ENCODE results near the gene RARRES2.

The RARRES2 gene

DNA sequence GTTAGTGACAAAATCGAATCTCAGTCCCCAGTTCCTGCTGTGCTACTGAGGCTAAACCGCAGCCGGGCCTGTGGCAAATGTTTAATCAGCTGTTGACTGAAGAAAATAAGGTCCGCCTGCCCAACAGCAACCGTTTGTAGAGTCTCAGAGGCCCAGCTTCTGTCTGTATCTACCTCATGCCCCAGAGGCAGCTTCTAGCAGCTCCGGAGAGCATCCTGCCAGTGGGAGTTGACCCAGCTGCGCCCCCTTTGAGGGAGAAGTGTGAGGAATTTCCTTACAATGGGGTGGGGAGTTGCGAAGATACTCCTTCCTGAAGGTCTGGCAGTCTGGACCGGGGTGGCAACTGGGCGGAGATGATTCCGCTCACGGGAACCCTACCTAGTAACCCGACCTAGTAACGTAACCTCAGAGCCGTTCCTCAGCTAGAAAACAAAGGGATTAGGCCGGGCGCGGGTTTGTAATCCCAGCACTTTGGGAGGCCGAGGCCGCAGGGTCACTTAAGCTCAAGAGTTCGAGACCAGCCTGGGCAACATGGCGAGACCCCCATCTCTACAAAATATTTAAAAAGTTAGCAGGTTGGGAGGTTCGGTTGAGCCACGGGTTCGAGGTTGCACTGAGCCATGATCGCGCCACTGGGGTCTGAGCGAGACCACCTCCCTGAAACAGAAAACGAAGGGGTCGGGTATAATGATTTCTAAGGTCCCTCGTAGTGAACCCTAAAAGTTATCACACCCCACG lies 36.9 kb upstream of the RARRES2 start:
- Histone ChIP-seq H3K79me2 (ENCODE audit: insufficient read depth, low read length) (0 out of 2 replicates have a peak, but pooled peaks cover 2% of the 10 kb centered on the region), H3K27me3 (ENCODE audit: low read length) (no peaks in the 10 kb centered on the region), H3K9me2 (replicated peaks; ENCODE audit: insufficient read depth, low read length) (no peaks in the 10 kb centered on the region), H3K27ac (ENCODE audit: low read depth, low read length) (peak overlapping the region; percentile 80), H3K36me3 (ENCODE audit: low read length) (no peaks in the 10 kb centered on the region), H3K9me3 (ENCODE audit: insufficient read depth, low read length) (no peaks in the 10 kb centered on the region), H3K4me2 (ENCODE audit: low read depth, low read length, poor library complexity, severe bottlenecking) (peak overlapping the region; percentile 64), H3K4me3 (ENCODE audit: insufficient read depth, low read length, poor library complexity, severe bottlenecking) (peak overlapping the region; percentile 91), H2AFZ (ENCODE audit: low read depth, low read length, severe bottlenecking) (peak overlapping the region; percentile 89), H4K20me1 (ENCODE audit: low read depth, low read length) (no peaks in the 10 kb centered on the region), H3K9ac (ENCODE audit: low read length) (peak overlapping the region; percentile 90), H3F3A (ENCODE audit: insufficient read depth) (peaks cover 21% of the 10 kb centered on the region)
- TF ChIP-seq, protein P1, sequence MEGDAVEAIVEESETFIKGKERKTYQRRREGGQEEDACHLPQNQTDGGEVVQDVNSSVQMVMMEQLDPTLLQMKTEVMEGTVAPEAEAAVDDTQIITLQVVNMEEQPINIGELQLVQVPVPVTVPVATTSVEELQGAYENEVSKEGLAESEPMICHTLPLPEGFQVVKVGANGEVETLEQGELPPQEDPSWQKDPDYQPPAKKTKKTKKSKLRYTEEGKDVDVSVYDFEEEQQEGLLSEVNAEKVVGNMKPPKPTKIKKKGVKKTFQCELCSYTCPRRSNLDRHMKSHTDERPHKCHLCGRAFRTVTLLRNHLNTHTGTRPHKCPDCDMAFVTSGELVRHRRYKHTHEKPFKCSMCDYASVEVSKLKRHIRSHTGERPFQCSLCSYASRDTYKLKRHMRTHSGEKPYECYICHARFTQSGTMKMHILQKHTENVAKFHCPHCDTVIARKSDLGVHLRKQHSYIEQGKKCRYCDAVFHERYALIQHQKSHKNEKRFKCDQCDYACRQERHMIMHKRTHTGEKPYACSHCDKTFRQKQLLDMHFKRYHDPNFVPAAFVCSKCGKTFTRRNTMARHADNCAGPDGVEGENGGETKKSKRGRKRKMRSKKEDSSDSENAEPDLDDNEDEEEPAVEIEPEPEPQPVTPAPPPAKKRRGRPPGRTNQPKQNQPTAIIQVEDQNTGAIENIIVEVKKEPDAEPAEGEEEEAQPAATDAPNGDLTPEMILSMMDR (IDR thresholded peaks at IDR 0.05; ENCODE audit: insufficient read depth, low read length, poor library complexity, severe bottlenecking) = no peak
- no peak for TF ChIP-seq EZH2phosphoT487 (conservative IDR thresholded peaks at IDR 0.05; ENCODE audit: low read length)

DNA sequence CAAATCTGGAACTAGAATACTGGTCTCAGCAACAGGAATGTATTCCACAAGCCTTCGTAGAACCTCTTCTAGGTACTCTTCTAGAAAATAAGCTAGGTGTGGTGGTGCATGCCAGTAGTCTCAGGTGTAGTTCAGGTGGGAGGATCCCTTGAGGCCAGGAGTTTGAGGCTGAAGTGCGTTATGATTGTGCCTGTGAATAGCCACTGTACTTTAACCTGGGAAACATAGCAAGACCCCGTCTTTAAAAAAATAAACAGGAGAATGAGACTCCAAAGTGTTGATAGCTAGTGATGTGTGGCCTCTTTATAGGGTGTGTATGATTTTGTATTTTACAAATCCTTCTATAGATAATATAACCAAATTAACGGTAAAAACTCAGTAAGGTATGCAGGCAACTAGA lies 36.2 kb upstream of the RARRES2 start:
- H3K9me2 ChIP-seq (replicated peaks; ENCODE audit: insufficient read depth, low read length) = no peaks in the 10 kb centered on the region
- peaks cover 21% of the 10 kb centered on the region for H3F3A ChIP-seq (ENCODE audit: insufficient read depth)
- H3K4me2 ChIP-seq (ENCODE audit: low read depth, low read length, poor library complexity, severe bottlenecking) = peak overlapping the region; percentile 64

DNA sequence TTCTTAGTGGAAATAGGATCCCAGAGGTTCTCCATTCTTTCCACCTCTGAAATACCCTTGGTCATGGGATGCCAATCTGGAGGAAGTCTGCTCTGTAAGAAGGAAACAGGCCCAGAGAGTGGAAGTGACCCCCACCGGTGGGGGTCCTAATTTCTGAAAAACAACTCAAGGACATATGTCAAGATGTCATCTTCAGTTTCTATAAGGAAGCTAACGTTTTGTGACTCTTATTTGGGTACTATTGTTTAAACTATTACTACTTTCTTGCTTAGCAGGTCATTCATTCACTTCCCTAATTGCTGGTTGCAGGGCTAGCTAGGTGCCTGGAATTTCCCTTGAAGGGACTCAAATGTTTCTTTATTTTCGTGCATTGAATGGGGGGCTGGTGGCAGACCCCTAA lies 35.8 kb upstream of the RARRES2 start:
- H3K27ac ChIP-seq (ENCODE audit: low read depth, low read length) = peak overlapping the region; percentile 80
- H3K4me2 ChIP-seq (ENCODE audit: low read depth, low read length, poor library complexity, severe bottlenecking) = peak overlapping the region; percentile 64
- H3K4me3 ChIP-seq (ENCODE audit: insufficient read depth, low read length, poor library complexity, severe bottlenecking) = no peak overlapping the region
- H3K9me3 ChIP-seq (ENCODE audit: insufficient read depth, low read length) = no peaks in the 10 kb centered on the region
- no peak overlapping the region for H2AFZ ChIP-seq (ENCODE audit: low read depth, low read length, severe bottlenecking)
- H3K79me2 ChIP-seq (ENCODE audit: insufficient read depth, low read length) = no peaks in the 10 kb centered on the region
- H3K9me2 ChIP-seq (replicated peaks; ENCODE audit: insufficient read depth, low read length) = no peaks in the 10 kb centered on the region
- TF ChIP-seq, protein P1 (IDR thresholded peaks at IDR 0.05; ENCODE audit: insufficient read depth, low read length, poor library complexity, severe bottlenecking) = no peak
- TF ChIP-seq EZH2phosphoT487 (conservative IDR thresholded peaks at IDR 0.05; ENCODE audit: low read length) = no peak
- H4K20me1 ChIP-seq (ENCODE audit: low read depth, low read length) = no peaks in the 10 kb centered on the region
- H3K27me3 ChIP-seq (ENCODE audit: low read length) = no peaks in the 10 kb centered on the region
- no peak overlapping the region for H3K9ac ChIP-seq (ENCODE audit: low read length)
- peaks cover 21% of the 10 kb centered on the region for H3F3A ChIP-seq (ENCODE audit: insufficient read depth)
- H3K36me3 ChIP-seq (ENCODE audit: low read length) = no peaks in the 10 kb centered on the region

More for the DNA sequence above, 36.2 kb upstream of the RARRES2 start:
- TF ChIP-seq, protein P1 (IDR thresholded peaks at IDR 0.05; ENCODE audit: insufficient read depth, low read length, poor library complexity, severe bottlenecking) = no peak
- TF ChIP-seq EZH2phosphoT487 (conservative IDR thresholded peaks at IDR 0.05; ENCODE audit: low read length) = 0 out of 2 replicates have a peak, but pooled peaks have one; percentile 26
- peak overlapping the region; percentile 80 for H3K27ac ChIP-seq (ENCODE audit: low read depth, low read length)
- H3K36me3 ChIP-seq (ENCODE audit: low read length) = no peaks in the 10 kb centered on the region
- H4K20me1 ChIP-seq (ENCODE audit: low read depth, low read length) = no peaks in the 10 kb centered on the region
- H3K27me3 ChIP-seq (ENCODE audit: low read length) = no peaks in the 10 kb centered on the region
- H3K9me3 ChIP-seq (ENCODE audit: insufficient read depth, low read length) = no peaks in the 10 kb centered on the region
- H3K9ac ChIP-seq (ENCODE audit: low read length) = peak overlapping the region; percentile 90; the same call in 1 of the 2 replicates
- no peak overlapping the region for H2AFZ ChIP-seq (ENCODE audit: low read depth, low read length, severe bottlenecking)
- H3K79me2 ChIP-seq (ENCODE audit: insufficient read depth, low read length) = no peaks in the 10 kb centered on the region
- no peak overlapping the region for H3K4me3 ChIP-seq (ENCODE audit: insufficient read depth, low read length, poor library complexity, severe bottlenecking)

Measured in SU-DHL-6 (cell line).